KOPT-K1 (cell line): ENCODE measurements around the gene SORCS2.

ENCODE experiments used
- H3K27ac ChIP-seq: fragments of 200-600 bp; sonication (generic); 2 replicates; pipeline ENCODE4 v1.5.1; 2016; ENCODE audit warnings: antibody characterized with exemption, mild to moderate bottlenecking, low read depth, low read length; ENCODE audit not compliant: poor library complexity, severe bottlenecking
- H3K36me3 ChIP-seq: fragments of 200-600 bp; sonication (generic); 2 replicates; pipeline ENCODE4 v1.5.1; 2017; ENCODE audit warnings: antibody characterized with exemption, mild to moderate bottlenecking, low read length, moderate library complexity; ENCODE audit not compliant: insufficient read depth
- H3K9me3 ChIP-seq: fragments of 200-600 bp; sonication (generic); 2 replicates; pipeline ENCODE4 v1.5.1; 2017; ENCODE audit warnings: antibody characterized with exemption, low read length, mild to moderate bottlenecking; ENCODE audit not compliant: insufficient read depth, poor library complexity, severe bottlenecking

SORCS2 gene

DNA sequence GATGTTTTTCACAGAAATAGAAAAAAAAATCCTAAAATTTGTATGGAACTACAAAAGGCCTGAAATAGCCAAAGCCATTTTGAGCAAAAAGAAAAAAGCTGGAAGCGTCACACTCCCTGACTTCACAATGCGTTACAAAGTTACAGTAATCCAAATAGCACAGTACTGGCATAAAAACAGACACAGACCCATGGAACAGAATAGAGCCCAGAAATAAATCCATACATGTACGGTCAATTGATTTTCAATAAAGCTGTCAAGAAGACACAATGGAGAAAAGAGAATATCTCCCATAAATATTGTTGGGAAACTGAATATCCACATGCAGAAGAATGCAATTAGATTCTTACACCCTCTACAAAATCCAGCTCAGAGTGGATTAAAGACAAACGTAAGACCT, 539.1 kb downstream of the SORCS2 start:
- Histone ChIP-seq H3K9me3 (no peaks in the 10 kb centered on the region), H3K36me3 (no peaks in the 10 kb centered on the region), H3K27ac (no peak overlapping the region)

DNA sequence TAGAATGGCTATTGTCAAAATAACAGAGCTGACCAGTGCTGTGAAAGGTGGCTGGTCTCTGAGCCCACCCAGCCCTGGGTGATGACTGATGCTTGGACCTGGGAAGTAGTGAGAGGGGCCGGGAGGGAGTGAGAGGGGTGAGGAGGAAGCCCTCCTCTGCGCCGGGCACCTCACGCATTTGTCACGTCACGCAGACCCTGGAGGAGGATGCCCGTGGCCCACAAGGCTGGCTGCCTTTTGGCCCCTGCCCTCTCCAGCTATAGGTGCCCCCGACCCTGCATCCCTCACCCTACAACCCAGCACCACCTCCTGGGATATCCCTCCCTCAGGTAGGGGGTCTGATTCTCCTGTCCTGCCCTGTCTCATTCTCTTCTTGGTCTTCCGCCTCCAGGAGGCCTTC, 539.9 kb downstream of the SORCS2 start:
- Histone ChIP-seq H3K9me3 (no peaks in the 10 kb centered on the region), H3K36me3 (no peaks in the 10 kb centered on the region), H3K27ac (no peak overlapping the region)

DNA sequence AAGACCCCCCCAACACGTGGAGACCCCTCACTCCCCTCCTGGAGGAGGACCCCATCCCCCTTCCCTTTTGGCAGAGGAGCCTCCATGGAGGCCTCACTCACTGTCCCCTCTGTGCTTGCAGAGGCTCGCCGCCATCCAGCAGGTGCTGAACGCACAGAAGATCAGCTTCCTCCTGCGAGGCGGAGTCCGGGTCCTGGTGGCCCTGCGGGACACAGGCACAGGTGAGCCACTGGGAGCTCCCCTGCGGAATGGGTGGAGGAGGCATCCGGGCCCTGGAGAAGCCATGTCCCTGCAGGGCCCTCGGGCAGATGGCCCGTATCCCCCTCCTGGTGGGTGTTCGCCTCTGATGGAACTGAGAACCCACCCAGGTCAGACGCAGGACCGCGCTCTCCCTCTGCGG, 540.9 kb downstream of the SORCS2 start:
- H3K27ac ChIP-seq = no peak overlapping the region
- no peaks in the 10 kb centered on the region for H3K36me3 ChIP-seq
- H3K9me3 ChIP-seq = no peaks in the 10 kb centered on the region

DNA sequence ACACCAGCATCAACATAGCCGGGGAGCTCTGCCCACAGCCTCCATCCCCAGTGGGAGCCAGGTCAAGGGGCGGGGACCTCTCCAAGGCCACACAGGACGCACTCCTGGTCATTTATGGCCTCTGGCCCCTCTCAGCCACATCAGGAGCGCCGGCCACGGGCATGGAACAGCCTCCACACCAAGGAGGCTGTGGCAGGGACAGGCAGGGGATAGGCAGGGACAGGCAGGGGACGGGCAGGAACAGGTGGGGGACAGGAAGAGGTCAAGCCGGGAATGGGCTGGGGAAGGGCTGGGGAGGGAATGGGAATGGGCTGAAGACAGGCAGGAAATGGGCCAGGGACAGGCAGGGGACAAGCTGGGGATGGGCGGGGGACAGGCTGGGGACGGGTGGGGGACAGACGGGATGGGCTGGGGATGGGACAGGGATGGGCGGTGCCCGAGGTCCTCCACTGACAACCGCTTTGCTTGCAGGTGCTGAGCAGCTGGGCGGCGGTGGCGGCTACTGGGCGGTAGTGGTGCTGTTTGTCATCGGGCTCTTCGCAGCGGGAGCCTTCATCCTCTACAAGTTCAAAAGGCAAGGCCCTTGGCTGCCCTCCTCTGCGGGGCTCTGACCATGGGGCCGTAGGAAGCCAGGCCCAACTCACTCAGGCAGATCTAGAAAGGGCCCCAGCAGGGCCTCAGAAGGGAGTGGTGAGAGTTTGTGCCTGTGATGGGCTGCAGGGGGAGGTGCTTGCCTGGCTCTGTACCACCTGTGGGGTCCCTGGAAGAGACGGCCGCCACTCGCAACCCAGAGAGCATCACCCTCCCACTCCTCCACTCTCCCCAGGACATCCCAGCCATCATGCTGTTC, 541.7 kb downstream of the SORCS2 start:
- Histone ChIP-seq H3K27ac (no peak overlapping the region), H3K36me3 (no peaks in the 10 kb centered on the region), H3K9me3 (no peaks in the 10 kb centered on the region)

DNA sequence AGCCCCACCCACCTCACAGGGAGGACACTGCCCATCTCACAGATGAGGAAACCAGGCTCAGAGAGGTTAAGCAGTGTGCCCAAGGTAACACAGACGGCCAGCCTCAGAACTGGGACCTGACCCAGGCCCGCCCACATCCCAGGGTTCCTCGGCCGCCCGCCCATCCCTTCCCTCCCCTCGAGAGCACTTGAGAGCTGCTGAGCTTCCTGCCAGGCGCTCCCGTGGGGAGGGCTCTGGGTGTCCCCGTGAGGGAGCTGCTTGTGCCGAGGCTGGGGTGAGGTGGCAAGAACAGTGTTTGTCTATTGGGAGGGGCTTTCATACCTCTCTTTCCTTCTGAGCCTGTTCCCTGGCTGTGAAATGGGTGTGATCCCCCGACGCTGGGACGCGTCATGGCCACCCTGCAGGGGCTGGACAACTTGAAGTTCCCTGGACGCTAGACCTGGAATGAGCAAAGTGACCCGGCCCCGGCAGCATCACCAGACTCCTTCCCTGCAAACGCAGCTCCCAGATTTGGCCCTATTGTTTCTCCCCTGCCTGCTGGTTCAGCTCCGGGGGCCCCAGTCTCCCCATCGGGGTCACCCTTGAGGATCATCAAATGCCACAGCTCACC, 542.4 kb downstream of the SORCS2 start:
- Histone ChIP-seq H3K9me3 (no peaks in the 10 kb centered on the region), H3K27ac (no peak overlapping the region), H3K36me3 (no peaks in the 10 kb centered on the region)

DNA sequence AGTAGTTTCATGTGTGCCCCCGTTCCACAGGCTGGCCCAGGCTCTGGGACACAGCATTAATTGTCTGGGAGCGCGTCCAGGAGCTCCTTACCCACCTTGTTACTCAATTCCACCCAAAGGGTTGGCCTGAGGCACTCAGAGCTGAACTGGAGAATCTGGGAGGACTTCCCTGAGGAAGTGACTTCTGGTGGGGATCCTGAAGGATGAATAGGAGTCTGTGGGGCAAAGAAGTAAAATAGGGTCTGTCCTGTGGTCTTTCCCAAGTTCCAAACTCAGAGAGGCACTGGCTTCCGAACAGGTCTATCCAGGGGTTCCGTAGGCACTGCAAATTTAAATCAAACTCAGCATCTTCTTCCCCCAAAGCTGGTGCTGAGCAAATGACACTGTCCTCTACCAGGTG, 543.1 kb downstream of the SORCS2 start:
- Histone ChIP-seq H3K9me3 (no peaks in the 10 kb centered on the region), H3K36me3 (no peaks in the 10 kb centered on the region), H3K27ac (no peak overlapping the region)

DNA sequence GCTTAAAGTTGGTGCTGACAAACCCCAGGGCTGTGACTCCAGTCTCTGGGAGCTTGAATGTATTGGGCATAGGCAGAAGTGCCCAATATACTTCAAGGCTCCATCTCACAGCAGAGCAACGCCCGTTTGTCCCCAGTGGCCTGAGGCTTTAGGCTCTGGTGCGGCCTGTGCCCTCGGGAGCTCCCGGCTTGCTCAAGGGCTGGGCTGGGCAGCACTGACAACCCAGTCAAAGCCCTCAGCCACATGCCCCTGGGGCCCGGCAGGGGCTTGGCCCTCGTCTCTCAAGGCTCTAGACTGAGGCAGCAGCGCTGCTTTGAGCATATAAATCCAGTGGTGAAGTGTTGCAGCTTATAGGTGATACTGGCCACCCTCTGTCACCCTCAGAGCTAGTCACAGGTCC, 543.6 kb downstream of the SORCS2 start:
- H3K36me3 ChIP-seq = no peaks in the 10 kb centered on the region
- H3K9me3 ChIP-seq = no peaks in the 10 kb centered on the region

DNA sequence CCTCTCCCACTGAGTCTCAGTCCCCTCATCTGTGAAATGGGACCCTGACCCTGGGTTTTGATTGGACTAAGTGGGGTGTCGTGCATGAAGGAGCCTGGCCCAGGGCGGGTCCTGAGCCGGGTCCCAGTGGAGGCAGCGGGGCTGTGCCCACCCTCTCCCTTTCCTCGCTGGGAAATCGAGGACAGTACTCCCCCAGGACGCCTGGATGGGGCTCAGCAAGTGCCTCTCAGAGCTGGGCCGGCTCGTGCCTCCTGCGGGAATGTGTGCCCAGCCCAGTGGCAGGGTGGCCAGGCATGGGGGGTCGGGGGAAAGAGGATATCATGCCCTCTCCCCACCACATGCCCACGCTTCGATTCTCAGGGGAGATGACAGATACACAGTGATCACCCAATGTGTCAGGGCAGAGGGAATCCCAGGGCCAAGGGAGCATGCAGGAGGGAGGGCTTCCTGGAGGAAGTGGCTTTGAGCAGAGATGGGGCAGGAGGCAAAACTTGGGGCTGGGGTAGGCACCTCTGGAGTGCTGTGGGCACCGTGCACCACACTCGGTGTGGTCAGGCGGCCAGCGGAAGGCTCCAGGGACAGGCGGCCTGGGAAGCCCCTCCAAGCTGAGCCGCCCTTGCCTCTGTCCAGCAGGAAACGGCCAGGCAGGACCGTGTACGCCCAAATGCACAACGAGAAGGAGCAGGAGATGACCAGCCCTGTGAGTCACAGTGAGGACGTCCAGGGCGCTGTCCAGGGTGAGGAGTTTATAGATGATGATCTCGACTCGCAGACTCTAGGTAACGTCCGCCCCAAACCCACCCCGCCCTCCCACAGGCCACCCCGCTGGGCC, 544.3 kb downstream of the SORCS2 start:
- H3K9me3 ChIP-seq = no peaks in the 10 kb centered on the region
- no peak overlapping the region for H3K27ac ChIP-seq
- no peaks in the 10 kb centered on the region for H3K36me3 ChIP-seq

More for the DNA sequence above, 543.6 kb downstream of the SORCS2 start:
- no peak overlapping the region for H3K27ac ChIP-seq

DNA sequence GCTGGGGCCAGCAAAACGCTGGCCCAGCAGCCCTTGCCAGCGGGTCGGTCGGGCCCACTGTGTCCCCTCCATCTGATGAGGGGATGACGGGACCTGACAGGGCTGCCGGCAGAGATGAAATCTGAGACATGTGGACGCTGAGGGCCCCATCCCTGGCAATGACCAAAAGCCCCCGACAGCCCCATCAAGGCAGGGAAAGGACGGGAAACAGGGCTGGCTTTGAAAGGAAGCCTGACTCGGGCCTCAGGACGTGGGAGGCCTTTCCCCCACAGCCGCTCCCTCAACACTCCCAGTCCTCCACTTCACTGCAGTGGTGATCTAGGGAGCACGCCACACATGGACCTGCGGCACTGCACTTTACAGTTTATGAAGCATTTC, 544.9 kb downstream of the SORCS2 start:
- Histone ChIP-seq H3K27ac (no peak overlapping the region), H3K9me3 (no peaks in the 10 kb centered on the region), H3K36me3 (no peaks in the 10 kb centered on the region)

DNA sequence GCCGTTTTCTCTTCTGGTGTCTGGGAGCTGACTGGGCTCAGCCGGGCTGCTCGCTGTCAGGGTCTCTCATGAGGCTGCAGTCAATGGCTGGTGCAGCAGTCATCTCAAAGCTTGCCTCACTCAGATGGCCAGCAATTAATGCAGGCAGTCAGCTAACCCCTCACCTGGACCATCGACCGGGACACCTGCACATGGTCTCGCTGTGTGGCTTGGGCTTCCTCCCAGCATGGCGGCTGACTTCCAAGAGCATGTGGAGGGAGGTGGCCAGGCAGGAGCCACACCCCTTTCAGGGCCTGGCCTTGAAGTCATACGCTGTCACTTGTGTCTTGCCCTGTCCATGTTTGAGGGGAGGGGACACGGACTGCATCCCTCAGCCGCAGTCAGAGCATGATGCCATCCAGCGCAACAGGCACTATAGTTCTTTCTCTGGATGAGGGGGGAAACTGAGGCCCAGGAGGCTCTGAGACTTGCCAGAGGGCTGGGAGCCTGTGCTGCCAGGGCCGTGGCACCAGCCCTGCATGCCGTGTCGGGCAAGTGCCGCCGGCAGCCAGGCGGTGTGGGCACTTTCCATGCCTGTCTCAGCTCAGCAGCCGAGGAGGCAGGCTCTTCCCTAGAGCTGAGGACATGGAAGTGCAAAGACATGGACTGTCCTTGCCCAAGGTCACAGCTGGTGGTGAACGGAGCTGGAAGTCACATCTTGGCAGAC, 545.6 kb downstream of the SORCS2 start:
- Histone ChIP-seq H3K27ac (no peak overlapping the region), H3K36me3 (no peaks in the 10 kb centered on the region), H3K9me3 (no peaks in the 10 kb centered on the region)

DNA sequence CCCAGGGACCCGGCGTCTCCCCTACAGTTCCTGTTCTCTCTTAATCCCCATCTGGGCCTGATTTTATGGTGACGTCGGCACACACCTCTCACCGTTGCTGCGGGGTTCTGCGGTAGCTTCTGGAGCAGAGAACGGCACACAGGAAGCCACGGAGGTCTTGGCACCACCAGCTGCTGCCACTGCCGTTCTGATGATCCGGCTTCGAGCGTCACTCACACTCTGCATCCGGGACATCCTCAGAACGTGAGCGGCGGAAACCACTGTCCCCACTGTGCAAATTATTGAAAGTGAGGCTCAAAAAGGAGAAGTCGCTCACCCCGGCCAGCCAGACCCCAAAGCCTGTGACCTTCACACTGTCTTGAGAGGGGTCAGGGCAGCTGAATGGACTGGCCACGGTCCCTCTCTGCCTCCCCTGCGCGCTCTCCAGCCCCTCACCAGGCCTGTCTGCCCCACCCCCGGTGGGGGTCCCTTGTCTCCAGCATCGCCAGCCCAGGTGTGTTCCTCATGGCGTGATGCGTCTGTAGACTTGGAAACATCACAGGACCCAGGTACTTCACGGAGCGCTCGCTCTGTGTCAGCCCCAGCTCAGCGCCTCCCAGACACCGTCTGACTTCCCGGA, 546.2 kb downstream of the SORCS2 start:
- Histone ChIP-seq H3K27ac (no peak overlapping the region), H3K36me3 (no peaks in the 10 kb centered on the region), H3K9me3 (no peaks in the 10 kb centered on the region)

DNA sequence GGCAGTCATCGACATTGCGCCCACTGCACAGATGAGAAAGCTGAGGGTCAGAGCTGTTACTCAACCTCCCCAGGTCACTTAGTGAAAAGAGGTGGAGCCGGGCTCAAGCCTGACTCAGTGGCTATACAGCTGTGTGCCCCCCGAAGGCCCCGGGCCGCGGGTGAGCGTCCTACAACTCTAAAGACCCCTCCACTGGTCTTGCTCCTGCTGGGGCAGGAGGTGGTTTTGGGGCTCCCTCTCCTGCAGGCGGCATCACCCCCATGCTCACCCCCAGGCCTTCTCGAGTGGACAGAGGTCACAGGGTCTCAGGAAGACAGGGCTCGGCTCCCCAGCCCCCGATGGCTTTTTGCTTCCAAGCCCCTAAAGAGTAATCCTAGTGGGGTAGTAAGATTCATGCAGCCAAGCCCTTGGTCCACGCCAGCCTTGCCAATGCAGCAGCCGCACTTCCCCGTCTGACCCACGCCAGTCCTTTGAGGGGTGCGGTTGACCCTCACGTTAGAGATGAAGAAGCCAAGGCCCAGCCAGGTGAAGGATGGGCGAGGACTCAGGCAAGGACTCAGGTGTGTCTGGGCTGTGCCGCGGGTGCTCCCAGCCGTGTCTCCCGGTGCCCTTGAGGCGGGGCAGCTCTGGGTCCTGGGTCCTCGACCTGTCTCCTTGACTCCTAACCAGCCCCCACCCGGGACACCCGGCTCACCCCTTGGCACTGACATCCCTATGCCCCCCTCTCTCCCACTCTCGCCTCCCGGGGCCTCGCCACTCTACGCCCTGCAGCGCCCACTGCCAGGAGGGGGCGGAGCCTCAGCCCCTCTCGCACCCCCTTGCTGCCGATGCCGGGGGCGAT, 547.0 kb downstream of the SORCS2 start:
- Histone ChIP-seq H3K27ac (no peak overlapping the region), H3K36me3 (no peaks in the 10 kb centered on the region), H3K9me3 (no peaks in the 10 kb centered on the region)

DNA sequence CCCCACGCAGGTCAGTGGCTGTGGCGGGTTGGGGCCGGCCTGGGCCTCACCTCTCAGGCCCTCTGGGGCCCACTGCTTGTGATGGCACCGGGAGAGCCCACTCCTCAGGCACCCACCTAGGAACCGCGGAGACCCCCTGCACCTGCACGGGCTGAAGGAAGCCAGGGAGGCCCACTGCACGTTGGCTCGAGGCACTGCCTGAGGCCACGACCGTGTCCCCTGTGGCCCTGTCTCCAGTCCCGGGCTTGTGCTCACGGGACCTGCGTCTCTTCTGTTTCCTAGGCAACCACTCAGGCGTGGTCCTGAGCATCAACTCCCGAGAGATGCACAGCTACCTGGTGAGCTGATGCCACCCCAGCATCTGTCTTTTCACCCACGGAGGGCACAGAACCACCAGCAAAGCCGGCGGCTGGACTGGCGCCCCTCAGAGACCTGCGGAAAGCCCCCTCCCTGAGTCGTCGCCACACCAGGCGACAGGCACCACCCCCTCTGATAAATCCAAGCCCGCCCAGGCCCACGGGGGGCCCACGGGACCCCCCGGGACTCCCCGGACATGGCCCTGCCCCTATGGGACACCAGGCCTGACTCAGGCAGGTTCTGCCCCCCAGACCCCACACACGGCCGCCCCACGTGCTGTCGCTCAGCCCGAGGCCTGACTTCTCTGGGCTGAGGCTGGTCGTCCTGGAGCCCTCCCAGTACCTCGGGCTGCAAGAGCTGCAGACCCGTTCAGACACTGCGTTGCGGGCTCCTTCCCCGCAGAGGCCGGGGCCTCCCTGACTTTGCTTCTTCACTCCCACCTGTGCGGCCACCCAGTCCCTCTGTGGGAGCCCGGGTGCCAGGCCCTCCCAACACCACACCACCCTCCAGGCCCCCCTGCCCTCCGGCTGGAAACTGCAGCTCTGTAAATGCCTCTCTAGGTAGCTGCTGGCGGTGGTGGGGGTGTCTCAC, 547.9 kb downstream of the SORCS2 start:
- Histone ChIP-seq H3K9me3 (no peaks in the 10 kb centered on the region), H3K36me3 (no peaks in the 10 kb centered on the region), H3K27ac (no peak overlapping the region)
